Tibial artery (tissue), 4 donors: ENCODE measurements around the gene KCTD16.

Experiments
- DNase-seq, 2 donors: peaks; one replicate each; pipeline ENCODE4 v3.0.0-alpha.2; 2019
- H3K27ac ChIP-seq, 2 donors: fragments of 200-600 bp; sonication (generic) in 1 of 2; 1 replicate in 1 of 2; 2 replicates in 1 of 2; pipeline ENCODE4 v1.5.1; 2018 to 2019; ENCODE audit warnings: mild to moderate bottlenecking in 1 of 2
- H3K27me3 ChIP-seq, 2 donors: fragments of 200-600 bp; sonication (generic) in 1 of 2; one replicate each; pipeline versions ENCODE4 v1.5.1 to v1.6.0; 2016 to 2019
- H3K36me3 ChIP-seq, 3 donors: fragments of 200-600 bp; sonication (generic) in 2 of 3; one replicate each; pipeline ENCODE4 v1.5.1; 2016 to 2019; ENCODE audit warnings: mild to moderate bottlenecking in 2 of 3
- H3K4me1 ChIP-seq, 4 donors: fragments of 200-600 bp; sonication (generic) in 2 of 4; 1 replicate in 3 of 4; 2 replicates in 1 of 4; pipeline ENCODE4 v1.5.1; 2016 to 2019
- H3K4me3 ChIP-seq, 2 donors: fragments of 200-600 bp; sonication (generic) in 1 of 2; 1 replicate in 1 of 2; 2 replicates in 1 of 2; pipeline ENCODE4 v1.5.1; 2018 to 2019; ENCODE audit warnings: mild to moderate bottlenecking in 2 of 2
- H3K9me3 ChIP-seq, 3 donors: fragments of 200-600 bp; sonication (generic) in 1 of 3; one replicate each; pipeline ENCODE4 v1.5.1; 2016 to 2019
- CTCF ChIP-seq, 2 experiments: fragments of 200-600 bp in 1 of 2; fragments of 450-650 bp in 1 of 2; IDR thresholded peaks; one replicate each; pipeline ENCODE4 v1.5.1; 2017 to 2019; ENCODE audit warnings: antibody characterized with exemption in 2 of 2, mild to moderate bottlenecking in 1 of 2, moderate library complexity in 1 of 2
- intact Hi-C: fragments of 100-400 bp; cut with DNase I; formaldehyde crosslinking; loops from one replicate; pipeline ENCODE4 v1.15.0; 2023; ENCODE audit warnings: low total_unique reads

Gene KCTD16

GRCh38 chr5:144460600-144460999 lies 289.9 kb downstream of the KCTD16 start:
- no peak overlapping the region for H3K4me3 ChIP-seq
- no peaks in the 10 kb centered on the region for H3K9me3 ChIP-seq
- H3K27ac ChIP-seq = no peak overlapping the region
- DNase-seq = no peak
- H3K4me1 ChIP-seq = peaks cover 0 to under 1% (median 0%) of the 10 kb centered on the region in 4 donors
- no peaks in the 10 kb centered on the region for H3K36me3 ChIP-seq
- TF ChIP-seq CTCF (IDR thresholded peaks at IDR 0.05) = no peak
- intact Hi-C loops = no loop called here
- no peaks in the 10 kb centered on the region for H3K27me3 ChIP-seq

GRCh38 chr5:144462577-144462976 lies 291.9 kb downstream of the KCTD16 start:
- DNase-seq = no peak
- no peaks in the 10 kb centered on the region for H3K9me3 ChIP-seq
- H3K27me3 ChIP-seq = no peaks in the 10 kb centered on the region
- intact Hi-C loops = no loop called here
- H3K4me1 ChIP-seq = no peaks in the 10 kb centered on the region
- H3K4me3 ChIP-seq = no peak overlapping the region
- no peak for TF ChIP-seq CTCF (IDR thresholded peaks at IDR 0.05)
- no peak overlapping the region for H3K27ac ChIP-seq
- no peaks in the 10 kb centered on the region for H3K36me3 ChIP-seq

GRCh38 chr5:144463481-144464223 lies 293.0 kb downstream of the KCTD16 start:
- TF ChIP-seq CTCF (IDR thresholded peaks at IDR 0.05) = no peak
- intact Hi-C loops = no loop called here
- Histone ChIP-seq H3K9me3 (no peaks in the 10 kb centered on the region), H3K27ac (no peak overlapping the region), H3K4me3 (no peak overlapping the region), H3K27me3 (no peaks in the 10 kb centered on the region), H3K4me1 (no peaks in the 10 kb centered on the region), H3K36me3 (no peaks in the 10 kb centered on the region)
- no peak for DNase-seq

GRCh38 chr5:144464306-144464705 lies 293.6 kb downstream of the KCTD16 start:
- Histone ChIP-seq H3K4me3 (no peak overlapping the region), H3K27me3 (no peaks in the 10 kb centered on the region), H3K36me3 (no peaks in the 10 kb centered on the region), H3K4me1 (no peaks in the 10 kb centered on the region), H3K9me3 (no peaks in the 10 kb centered on the region), H3K27ac (no peak overlapping the region)
- no peak for DNase-seq
- intact Hi-C loops = no loop called here
- TF ChIP-seq CTCF (IDR thresholded peaks at IDR 0.05) = no peak

GRCh38 chr5:144465441-144465840 lies 294.8 kb downstream of the KCTD16 start:
- no peaks in the 10 kb centered on the region for H3K36me3 ChIP-seq
- no peaks in the 10 kb centered on the region for H3K4me1 ChIP-seq
- H3K9me3 ChIP-seq = no peaks in the 10 kb centered on the region
- no peak for DNase-seq
- intact Hi-C loops = no loop called here
- TF ChIP-seq CTCF (IDR thresholded peaks at IDR 0.05) = no peak
- H3K27me3 ChIP-seq = no peaks in the 10 kb centered on the region
- no peak overlapping the region for H3K27ac ChIP-seq
- H3K4me3 ChIP-seq = no peak overlapping the region
